HEK293 (cell line): ENCODE data around the gene TPRG1.

ENCODE experiments used
- CTCF ChIA-PET: fragments of 350-600 bp; formaldehyde crosslinking; extraction: SDS; loops from one replicate; lab custom pipeline; 2021; ENCODE audit warnings: antibody characterized with exemption; lab: Yijun Ruan, JAX
- POLR2A ChIA-PET: fragments of 300-600 bp; formaldehyde crosslinking; extraction: SDS; loops from one replicate; lab custom pipeline; 2020; ENCODE audit warnings: antibody characterized with exemption, inconsistent platforms; lab: Yijun Ruan, JAX
- H3K27ac ChIP-seq: fragments of 200-500 bp; sonication (Bioruptor generic); 2 replicates; pipeline ENCODE4 v1.5.1; 2014; ENCODE audit warnings: low read depth, low read length, control low read depth, inconsistent platforms; ENCODE audit errors: extremely low read depth
- H3K36me3 ChIP-seq, 2 experiments: fragments of 200-500 bp in 1 of 2; sonication (Bioruptor generic) in 1 of 2; 1 replicate in 1 of 2; 2 replicates in 1 of 2; pipeline ENCODE4 v1.5.1; 2014 to 2017; ENCODE audit warnings: inconsistent platforms in 2 of 2, low read length in 2 of 2; ENCODE audit not compliant: control insufficient read depth in 2 of 2, insufficient read depth in 1 of 2
- H3K4me1 ChIP-seq: fragments of 200-500 bp; sonication (Bioruptor generic); 2 replicates; pipeline ENCODE4 v1.5.1; 2014; ENCODE audit warnings: mild to moderate bottlenecking, low read length, inconsistent platforms; ENCODE audit not compliant: control insufficient read depth, insufficient read depth
- H3K4me3 ChIP-seq: 2 replicates; pipeline ENCODE4 v1.5.1; 2011; ENCODE audit warnings: low read depth, mild to moderate bottlenecking, control low read depth, low read length, moderate library complexity
- H3K9me3 ChIP-seq: fragments of 200-500 bp; sonication (Bioruptor generic); 2 replicates; pipeline ENCODE4 v1.5.1; 2014; ENCODE audit warnings: low read depth, low read length, inconsistent platforms; ENCODE audit not compliant: control insufficient read depth, insufficient read depth
- ATF2 ChIP-seq: fragments of 450-650 bp; formaldehyde crosslinking; IDR thresholded peaks from 2 replicates; pipeline ENCODE4 v1.5.1; 2016; ENCODE audit warnings: missing biosample characterization, missing genetic modification characterization, low read depth
- BCL6B ChIP-seq: fragments of 450-650 bp; formaldehyde crosslinking; IDR thresholded peaks from 2 replicates; pipeline ENCODE4 v1.5.1; 2017; ENCODE audit warnings: missing biosample characterization, missing genetic modification characterization
- MEIS1 ChIP-seq: sonication (generic); formaldehyde crosslinking; IDR thresholded peaks from 2 replicates; pipeline ENCODE4 v1.8.1; 2022; ENCODE audit warnings: missing genetic modification reagents, mild to moderate bottlenecking, borderline replicate concordance
- PRDM6 ChIP-seq: fragments of 450-650 bp; formaldehyde crosslinking; IDR thresholded peaks from 2 replicates; pipeline ENCODE4 v1.5.1; 2017; ENCODE audit warnings: missing biosample characterization, missing genetic modification characterization
- TRIM28 ChIP-seq: IDR thresholded peaks from 2 replicates; pipeline ENCODE4 v1.6.1; 2011; ENCODE audit warnings: low read length, control low read depth, borderline replicate concordance
- ZBTB10 ChIP-seq: fragments of 450-650 bp; formaldehyde crosslinking; IDR thresholded peaks from 2 replicates; pipeline ENCODE4 v1.5.1; 2016; ENCODE audit warnings: missing biosample characterization, missing genetic modification characterization
- ZBTB48 ChIP-seq: fragments of 450-650 bp; formaldehyde crosslinking; IDR thresholded peaks from 2 replicates; pipeline ENCODE4 v1.5.1; 2016; ENCODE audit warnings: missing biosample characterization, missing genetic modification characterization
- ZBTB7A ChIP-seq: fragments of 450-650 bp; formaldehyde crosslinking; IDR thresholded peaks from 2 replicates; pipeline ENCODE4 v1.5.1; 2016; ENCODE audit warnings: low read depth, missing biosample characterization, missing genetic modification characterization
- ZNF121 ChIP-seq: fragments of 450-650 bp; formaldehyde crosslinking; IDR thresholded peaks from 2 replicates; pipeline ENCODE4 v1.5.1; 2016; ENCODE audit warnings: missing biosample characterization, missing genetic modification characterization
- ZNF132 ChIP-seq: fragments of 450-650 bp; formaldehyde crosslinking; IDR thresholded peaks from 2 replicates; pipeline ENCODE4 v1.5.1; 2017; ENCODE audit warnings: missing biosample characterization, missing genetic modification characterization, borderline replicate concordance
- ZNF146 ChIP-seq: fragments of 450-650 bp; formaldehyde crosslinking; IDR thresholded peaks from 2 replicates; pipeline ENCODE4 v1.5.1; 2016; ENCODE audit warnings: missing biosample characterization, missing genetic modification characterization
- ZNF202 ChIP-seq: fragments of 450-650 bp; formaldehyde crosslinking; IDR thresholded peaks from 2 replicates; pipeline ENCODE4 v1.5.1; 2016; ENCODE audit warnings: missing biosample characterization, missing genetic modification characterization, borderline replicate concordance
- ZNF211 ChIP-seq: fragments of 450-650 bp; formaldehyde crosslinking; IDR thresholded peaks from 2 replicates; pipeline ENCODE4 v1.5.1; 2016; ENCODE audit warnings: low read depth, missing biosample characterization, missing genetic modification characterization
- ZNF214 ChIP-seq: fragments of 450-650 bp; formaldehyde crosslinking; IDR thresholded peaks from 2 replicates; pipeline ENCODE4 v1.5.1; 2017; ENCODE audit warnings: missing biosample characterization, mild to moderate bottlenecking, missing genetic modification characterization, borderline replicate concordance
- ZNF26 ChIP-seq: fragments of 450-650 bp; formaldehyde crosslinking; IDR thresholded peaks from 2 replicates; pipeline ENCODE4 v1.5.1; 2016; ENCODE audit warnings: missing biosample characterization, missing genetic modification characterization
- ZNF266 ChIP-seq: fragments of 450-650 bp; formaldehyde crosslinking; IDR thresholded peaks from 2 replicates; pipeline ENCODE4 v1.5.1; 2016; ENCODE audit warnings: missing biosample characterization, missing genetic modification characterization, low read depth
- ZNF423 ChIP-seq: fragments of 450-650 bp; formaldehyde crosslinking; IDR thresholded peaks from 2 replicates; pipeline ENCODE4 v1.5.1; 2016; ENCODE audit warnings: missing biosample characterization, missing genetic modification characterization
- ZNF48 ChIP-seq: fragments of 450-650 bp; formaldehyde crosslinking; IDR thresholded peaks from 2 replicates; pipeline ENCODE4 v1.5.1; 2016; ENCODE audit warnings: missing biosample characterization, missing genetic modification characterization
- ZNF561 ChIP-seq: fragments of 450-650 bp; IDR thresholded peaks from 2 replicates; pipeline ENCODE4 v1.5.1; 2018; ENCODE audit warnings: missing biosample characterization, missing genetic modification characterization, borderline replicate concordance
- ZNF624 ChIP-seq: fragments of 450-650 bp; formaldehyde crosslinking; IDR thresholded peaks from 2 replicates; pipeline ENCODE4 v1.5.1; 2017; ENCODE audit warnings: missing biosample characterization, missing genetic modification characterization
- ZNF626 ChIP-seq: fragments of 450-650 bp; sonication (Bioruptor Pico); formaldehyde crosslinking; IDR thresholded peaks from 2 replicates; pipeline ENCODE4 v1.5.1; 2018; ENCODE audit warnings: missing biosample characterization, missing genetic modification characterization, inconsistent platforms
- ZNF670 ChIP-seq: fragments of 450-650 bp; formaldehyde crosslinking; IDR thresholded peaks from 2 replicates; pipeline ENCODE4 v1.5.1; 2016; ENCODE audit warnings: missing biosample characterization, missing genetic modification characterization, low read depth
- ZNF701 ChIP-seq: fragments of 450-650 bp; formaldehyde crosslinking; IDR thresholded peaks from 2 replicates; pipeline ENCODE4 v1.5.1; 2016; ENCODE audit warnings: missing biosample characterization, missing genetic modification characterization
- ZNF776 ChIP-seq: fragments of 450-650 bp; formaldehyde crosslinking; IDR thresholded peaks from 2 replicates; pipeline ENCODE4 v1.5.0; 2017; ENCODE audit warnings: missing biosample characterization, missing genetic modification characterization, borderline replicate concordance
- ZSCAN30 ChIP-seq: fragments of 450-650 bp; IDR thresholded peaks from 2 replicates; pipeline ENCODE4 v1.5.1; 2018; ENCODE audit warnings: missing biosample characterization, mild to moderate bottlenecking, missing genetic modification characterization, moderate library complexity
- ZSCAN5A ChIP-seq: fragments of 450-650 bp; formaldehyde crosslinking; IDR thresholded peaks from 2 replicates; pipeline ENCODE4 v1.5.1; 2016; ENCODE audit warnings: missing biosample characterization, missing genetic modification characterization

The TPRG1 gene

GRCh38 chr3:189149203-189149602, 22.6 kb upstream of the TPRG1 start:
- ChIA-PET CTCF (interaction anchor here (0.6 to 2.9 kb wide), 4 partner anchors 191 to 1409 kb away, joined by 3 to 16 read pairs (median 6); no protein-coding TSS in a partner anchor), POLR2A (no interaction called here)
- Histone ChIP-seq H3K4me1 (no peaks in the 10 kb centered on the region), H3K36me3 (no peaks in the 10 kb centered on the region), H3K4me3 (no peak overlapping the region), H3K9me3 (no peaks in the 10 kb centered on the region), H3K27ac (no peak overlapping the region)
- TF ChIP-seq ATF2 (tag by site-specific recombination) (no peak), ZNF266 (no peak), ZNF561 (tag by site-specific recombination) (no peak), ZSCAN30 (no peak), ZNF121 (tag by site-specific recombination) (no peak), ZNF214 (tag by site-specific recombination) (no peak), ZNF202 (no peak), ZNF624 (no peak), TRIM28 (no peak), ZNF701 (no peak), ZBTB7A (no peak), PRDM6 (tag by site-specific recombination) (no peak), ZNF211 (tag by site-specific recombination) (no peak), ZNF423 (tag by site-specific recombination) (no peak), ZNF48 (no peak), MEIS1 (CRISPR knock-in tag) (no peak), BCL6B (no peak), ZNF26 (tag by site-specific recombination) (no peak)

- Histone ChIP-seq H3K9me3 (no peaks in the 10 kb centered on the region), H3K4me1 (no peaks in the 10 kb centered on the region), H3K36me3 (no peaks in the 10 kb centered on the region), H3K4me3 (no peak overlapping the region), H3K27ac (no peak overlapping the region)
- ChIA-PET POLR2A (no interaction called here), CTCF (interaction anchor here (1.1 kb wide), 1 partner anchor 1416 kb away, joined by 3 read pairs; no protein-coding TSS in a partner anchor)
- TF ChIP-seq ZNF146 (tag by site-specific recombination) (no peak), ZNF670 (tag by site-specific recombination) (no peak), ZNF202 (no peak), ZNF776 (tag by site-specific recombination) (no peak), ZSCAN5A (no peak), ZNF132 (tag by site-specific recombination) (no peak), ZBTB10 (no peak), ZNF626 (tag by site-specific recombination) (no peak), ZBTB48 (no peak)
These were observed 14.4 kb upstream of the TPRG1 start for GRCh38 chr3:189157232-189158007.
